ENCODE data around the gene IRAG1.
A peak's percentile ranks its signal among the peaks of the same experiment; 100 is the strongest.

The IRAG1 gene, protein sequence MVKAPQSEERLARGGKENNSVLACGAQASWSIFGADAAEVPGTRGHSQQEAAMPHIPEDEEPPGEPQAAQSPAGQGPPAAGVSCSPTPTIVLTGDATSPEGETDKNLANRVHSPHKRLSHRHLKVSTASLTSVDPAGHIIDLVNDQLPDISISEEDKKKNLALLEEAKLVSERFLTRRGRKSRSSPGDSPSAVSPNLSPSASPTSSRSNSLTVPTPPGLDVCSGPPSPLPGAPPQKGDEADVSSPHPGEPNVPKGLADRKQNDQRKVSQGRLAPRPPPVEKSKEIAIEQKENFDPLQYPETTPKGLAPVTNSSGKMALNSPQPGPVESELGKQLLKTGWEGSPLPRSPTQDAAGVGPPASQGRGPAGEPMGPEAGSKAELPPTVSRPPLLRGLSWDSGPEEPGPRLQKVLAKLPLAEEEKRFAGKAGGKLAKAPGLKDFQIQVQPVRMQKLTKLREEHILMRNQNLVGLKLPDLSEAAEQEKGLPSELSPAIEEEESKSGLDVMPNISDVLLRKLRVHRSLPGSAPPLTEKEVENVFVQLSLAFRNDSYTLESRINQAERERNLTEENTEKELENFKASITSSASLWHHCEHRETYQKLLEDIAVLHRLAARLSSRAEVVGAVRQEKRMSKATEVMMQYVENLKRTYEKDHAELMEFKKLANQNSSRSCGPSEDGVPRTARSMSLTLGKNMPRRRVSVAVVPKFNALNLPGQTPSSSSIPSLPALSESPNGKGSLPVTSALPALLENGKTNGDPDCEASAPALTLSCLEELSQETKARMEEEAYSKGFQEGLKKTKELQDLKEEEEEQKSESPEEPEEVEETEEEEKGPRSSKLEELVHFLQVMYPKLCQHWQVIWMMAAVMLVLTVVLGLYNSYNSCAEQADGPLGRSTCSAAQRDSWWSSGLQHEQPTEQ

DNA sequence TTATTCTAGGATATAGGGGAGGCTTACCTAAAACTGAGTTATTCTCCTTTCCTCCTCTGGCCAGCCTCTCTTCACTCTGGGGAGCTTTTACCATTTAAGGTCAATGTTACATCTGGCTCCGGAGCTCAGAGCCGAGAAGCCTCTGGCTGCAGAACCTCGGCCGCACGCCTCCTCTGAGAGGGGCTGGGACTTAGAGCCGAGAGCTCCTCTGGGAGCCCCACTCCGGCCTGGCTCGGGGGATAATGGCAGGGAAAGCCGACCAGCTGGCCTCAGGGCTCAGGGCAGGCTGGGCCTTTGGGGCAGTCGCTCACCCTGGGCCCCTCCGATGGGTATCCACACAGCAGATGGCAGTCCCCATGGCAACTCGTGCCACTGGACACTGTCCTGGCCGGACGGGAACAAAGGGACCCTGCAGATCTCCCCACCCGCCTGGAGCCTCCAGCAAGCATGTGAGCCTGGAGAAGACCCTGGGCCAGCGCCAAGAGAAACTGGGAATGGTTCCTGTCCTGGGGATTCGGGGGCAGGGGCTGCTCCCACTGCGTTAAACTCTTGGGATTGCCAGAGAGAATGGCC, at the start of gene IRAG1:
Gene IRAG1 (minus strand): TSS at position 247 of the 573 bp plus-strand sequence. CDS start 153 bp downstream, at position 94.
- no peak for DNase-seq

DNA sequence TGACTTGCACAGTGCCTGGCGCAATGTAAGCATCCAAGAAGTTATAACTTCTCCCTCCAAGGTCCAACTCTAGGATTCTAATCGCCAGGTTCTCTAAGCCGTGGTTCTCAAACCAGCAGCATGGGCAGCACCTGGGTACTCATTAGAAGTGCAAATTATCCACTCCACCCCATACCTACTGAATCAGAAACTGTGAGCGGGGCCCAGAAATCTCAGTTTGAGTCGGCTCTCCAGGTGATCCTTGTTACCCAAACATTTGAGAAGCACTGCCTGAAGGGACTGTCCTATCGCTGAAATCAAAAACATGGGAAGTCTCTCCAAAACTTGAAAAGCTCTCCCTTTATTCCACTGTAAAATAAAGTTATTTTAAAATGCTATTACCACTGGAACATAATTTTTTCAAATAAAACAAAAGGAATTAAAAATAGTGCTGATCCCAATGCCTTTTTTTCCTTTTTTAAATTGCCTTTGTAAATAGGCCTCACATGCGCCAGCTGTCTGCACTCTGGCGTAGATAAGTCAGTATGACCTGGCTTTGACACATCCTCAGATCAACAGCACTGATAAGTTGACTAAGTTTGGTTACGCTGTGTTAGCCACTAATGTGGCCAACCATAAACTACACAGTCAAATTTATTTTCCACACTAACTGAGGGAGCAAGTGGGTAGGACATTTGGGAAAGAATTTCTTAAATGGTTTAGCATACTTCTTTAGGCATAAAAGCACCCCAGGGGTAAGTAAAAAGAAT, 49.1 kb upstream of the IRAG1 start:
- DNase-seq = no peak

DNA sequence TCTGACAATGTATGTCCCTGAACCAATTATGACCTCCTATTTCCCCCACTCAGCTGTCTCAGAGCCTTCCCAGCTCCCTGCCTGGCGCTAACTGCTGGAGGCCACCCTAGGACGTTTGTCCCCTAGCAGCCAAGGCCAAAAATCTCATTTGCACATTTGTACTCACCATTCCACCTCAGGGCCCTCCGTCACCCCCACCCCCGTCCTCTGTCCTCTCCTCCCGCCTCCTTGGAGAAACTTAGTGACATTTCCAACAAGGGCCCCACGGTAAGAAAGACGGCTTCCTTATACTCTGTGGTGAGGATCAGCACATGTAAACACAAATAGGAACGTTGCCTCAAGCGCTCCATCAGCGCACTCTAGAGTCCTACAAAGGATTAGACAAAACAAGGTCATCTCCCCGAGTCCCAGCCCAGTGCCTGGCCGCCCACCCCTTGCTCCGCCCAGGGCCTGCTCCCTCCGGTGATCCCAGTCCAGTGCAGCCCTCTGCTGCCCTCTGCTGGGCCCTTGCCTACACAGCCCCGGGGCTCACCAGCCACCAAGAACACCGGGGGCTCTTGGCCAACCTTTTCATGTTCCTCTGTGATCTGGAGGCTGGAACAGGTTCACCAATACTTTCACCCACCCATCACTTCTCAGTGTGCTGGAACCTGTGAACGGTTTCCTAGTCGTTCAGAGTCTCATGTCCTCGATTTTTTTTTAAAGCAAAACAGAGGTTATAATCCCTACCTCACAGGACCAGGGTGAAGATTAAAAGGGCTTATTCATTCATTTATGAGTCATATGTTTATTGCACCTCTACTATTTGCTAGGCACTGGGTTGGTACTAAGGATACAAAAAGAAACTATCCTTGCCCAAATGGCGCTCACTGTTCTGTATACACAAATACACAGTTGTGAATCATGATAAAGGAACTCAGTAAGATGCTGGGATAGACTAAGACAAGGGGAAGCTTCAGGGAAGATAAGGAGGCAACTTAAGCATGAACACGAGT, 42.2 kb upstream of the IRAG1 start:
- DNase-seq = peak; percentile 91

DNA sequence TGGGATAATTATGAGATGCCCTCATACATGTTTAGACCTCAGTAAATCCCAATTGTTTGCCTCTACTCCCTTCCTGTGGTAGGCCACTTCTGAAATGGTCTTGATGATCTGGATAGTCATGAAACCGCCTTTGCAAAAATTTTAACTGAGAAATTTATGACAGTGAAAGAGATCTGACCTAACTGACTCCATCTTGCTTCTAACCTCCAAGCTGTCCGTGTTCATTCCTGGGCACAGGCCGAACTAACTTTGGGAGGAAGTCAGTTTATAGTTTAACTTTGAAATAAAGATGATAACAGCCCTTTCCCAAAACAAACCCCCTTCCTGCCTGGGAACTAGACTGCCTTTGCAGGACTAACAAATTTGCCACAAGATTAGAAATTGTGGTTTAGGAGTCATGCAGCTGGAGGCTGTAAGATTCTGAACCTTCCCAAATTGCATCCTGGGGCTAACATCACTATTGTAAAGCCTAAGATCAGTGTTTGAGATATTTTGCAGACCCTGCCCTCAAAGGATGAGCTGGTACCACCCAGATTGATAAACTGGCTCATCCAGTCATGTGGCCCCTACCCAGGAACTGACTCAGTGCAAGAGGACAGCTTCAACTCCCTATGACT, 37.6 kb upstream of the IRAG1 start:
- no peak for DNase-seq

DNA sequence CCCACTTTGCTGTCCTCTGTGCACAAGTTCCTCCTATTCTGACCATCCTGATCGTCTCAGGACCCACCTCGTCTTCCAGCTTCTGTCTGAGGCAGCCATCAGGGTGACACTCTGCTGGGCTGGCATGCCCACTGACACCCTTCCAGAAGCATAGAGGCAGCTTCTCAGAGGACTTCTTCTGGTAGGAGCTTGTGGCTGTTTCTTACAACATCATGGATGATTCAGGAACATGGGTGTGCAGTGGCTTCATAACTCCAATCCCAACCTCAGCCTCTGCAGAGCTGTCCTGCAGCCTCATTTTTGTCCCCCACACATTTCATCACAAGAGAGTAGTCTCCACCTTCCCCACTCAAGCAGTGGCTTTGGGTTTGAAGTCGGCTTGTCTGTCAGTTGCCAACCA, 36.6 kb upstream of the IRAG1 start:
- no peak for DNase-seq

DNA sequence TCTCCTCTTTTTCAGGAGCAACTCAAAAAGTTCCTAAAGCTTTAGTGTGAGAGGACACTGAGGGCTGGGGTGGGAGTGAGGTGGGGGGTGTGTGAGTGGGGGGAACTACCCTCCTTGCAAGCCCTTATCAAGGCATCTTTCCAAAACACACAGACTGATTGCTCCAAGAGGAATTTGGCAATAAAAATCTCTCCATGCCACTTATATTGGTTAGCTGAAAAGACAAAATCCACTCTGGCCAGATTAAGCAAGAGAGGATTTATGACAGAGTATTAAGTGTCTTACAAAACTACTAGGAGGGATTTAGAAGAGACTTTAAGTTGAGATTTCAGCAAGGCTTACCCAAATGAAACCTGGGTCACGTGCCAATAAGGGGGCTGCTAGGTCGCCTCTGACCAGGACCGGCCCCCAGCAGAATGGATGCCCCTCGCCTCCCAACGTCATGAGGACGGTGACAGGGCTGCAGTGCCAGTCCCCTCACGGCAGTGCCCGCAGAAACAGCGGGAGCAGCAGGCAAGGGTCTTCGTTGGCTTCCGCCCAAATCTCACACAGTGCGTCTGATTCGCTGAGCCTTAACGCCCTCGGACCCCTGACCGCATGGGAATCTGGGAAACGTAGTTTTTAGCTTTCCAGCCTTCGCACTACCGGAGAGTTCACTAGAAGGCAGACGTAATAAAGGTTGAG, 35.4 kb upstream of the IRAG1 start:
- no peak for DNase-seq

DNA sequence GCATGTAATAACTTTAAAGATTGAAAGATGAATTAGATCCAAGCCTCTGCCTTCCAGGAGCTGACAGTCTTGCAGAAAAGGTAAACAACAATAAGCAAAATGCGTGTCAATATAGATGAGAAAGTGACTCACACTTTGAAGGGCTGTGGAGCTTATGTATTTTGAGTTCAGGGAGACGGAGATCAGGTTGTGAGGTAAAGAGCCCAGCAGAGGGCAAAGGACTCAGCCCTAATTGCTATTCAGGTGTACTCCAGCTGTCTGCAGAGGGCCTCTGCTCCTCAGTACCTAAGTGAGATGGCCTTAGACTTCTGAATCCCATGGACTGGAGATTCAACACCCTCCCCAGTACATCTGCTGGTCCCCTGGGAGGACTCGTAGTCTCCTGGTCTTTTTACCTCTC, 34.6 kb upstream of the IRAG1 start:
- DNase-seq = no peak

DNA sequence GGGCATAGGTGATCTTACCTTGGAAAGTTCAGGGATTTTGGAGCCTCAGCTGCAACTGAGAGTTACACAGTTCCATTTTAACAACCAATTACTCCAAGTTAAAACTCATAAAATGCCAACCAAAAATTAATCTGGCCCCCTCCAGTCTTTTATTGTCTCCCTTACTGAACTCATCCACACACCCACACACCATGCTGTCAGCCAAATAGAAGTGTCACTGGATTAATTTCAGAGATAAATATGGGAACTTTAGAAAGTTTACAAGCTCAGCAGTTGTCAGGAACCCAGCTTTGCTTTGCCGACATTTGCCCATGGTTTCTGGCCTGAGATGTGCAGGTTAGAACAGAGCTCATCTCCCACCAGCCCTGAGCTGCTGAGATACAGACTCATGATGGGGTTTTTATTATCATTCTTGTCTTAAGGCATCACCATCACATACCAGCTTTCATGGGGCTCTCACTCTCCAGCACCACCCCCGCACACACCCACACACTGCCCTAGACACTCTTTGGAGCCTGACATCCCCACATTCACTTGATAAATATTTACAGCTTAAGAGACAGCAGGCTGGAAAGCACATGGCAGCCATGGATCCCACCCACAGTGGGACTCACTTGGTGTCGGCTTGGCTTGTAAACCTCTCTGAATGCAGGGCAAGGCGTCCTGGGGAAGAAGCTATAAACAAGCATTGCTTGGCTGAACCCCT, 33.7 kb upstream of the IRAG1 start:
- no peak for DNase-seq

DNA sequence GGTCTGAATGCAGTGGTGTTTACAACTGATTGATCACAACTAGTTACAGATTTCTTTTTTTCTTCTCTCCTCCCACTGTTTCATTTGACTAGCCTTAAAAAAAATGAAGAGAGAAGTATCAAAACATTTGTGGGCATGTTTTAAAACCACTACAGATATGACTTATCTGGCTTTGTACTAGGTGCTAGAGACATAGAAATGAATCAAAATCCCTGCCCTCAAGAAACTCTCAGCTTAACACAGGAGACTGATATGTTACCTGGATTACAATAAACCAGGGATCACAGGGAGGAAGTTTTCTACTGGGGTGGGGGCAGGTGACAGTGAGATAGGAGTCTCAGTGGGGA, 32.3 kb upstream of the IRAG1 start:
- no peak for DNase-seq

DNA sequence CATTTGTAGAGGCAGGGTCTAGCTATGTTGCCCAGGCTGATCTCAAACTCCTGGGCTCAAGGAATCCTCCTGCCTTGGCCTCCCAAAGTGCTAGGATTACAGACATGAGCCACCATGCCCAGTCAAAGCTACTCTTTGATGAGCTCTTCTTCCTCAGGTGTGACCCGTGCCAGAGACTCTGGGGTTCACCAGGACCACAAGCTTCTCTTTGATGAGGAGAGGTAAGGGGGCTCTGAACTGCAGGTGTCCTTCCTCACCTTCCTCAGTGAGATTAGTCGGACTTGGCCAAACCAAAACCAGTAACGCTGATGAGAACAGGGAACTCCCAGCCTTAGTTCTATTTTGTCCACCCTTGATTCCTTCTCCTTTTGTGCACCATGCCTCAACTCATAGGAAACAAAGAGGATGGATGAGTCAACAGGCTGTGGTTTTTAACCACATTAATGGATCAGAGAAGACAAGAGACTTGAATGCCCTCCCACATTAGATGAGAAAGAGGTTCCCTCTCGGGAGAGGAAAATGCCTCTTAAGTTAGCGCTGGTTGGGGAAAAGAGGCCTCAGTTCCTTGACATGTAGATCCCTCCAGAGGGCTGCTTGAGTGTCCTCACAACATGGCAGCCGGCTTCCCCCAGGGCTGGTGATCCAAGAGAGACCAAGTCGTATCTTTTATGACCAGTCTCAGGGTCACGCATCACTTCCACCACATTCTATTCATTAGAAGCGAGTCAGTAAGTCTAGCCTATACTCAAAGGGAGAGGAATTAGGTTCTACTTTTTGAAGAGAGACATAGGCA, 31.8 kb upstream of the IRAG1 start:
- DNase-seq = no peak

DNA sequence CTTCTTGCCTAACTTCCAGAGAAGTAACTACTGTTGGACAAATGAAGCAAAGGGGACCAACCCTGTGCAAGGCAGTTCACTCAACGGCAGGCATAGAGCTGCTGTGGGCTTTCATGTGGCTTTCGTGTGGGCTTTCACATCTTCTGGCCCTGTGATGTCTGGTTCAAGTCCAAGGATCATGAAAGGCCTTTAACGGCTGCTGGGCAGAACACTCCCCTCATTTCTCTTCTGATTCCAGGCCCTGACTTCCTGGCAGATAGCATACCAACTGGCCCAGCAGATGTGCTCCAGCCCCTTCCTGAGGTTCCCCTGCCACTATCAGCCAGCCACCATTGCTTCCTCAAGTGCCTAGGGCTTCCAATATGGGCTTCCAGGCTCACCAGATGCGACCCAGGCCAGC, 28.8 kb upstream of the IRAG1 start:
- DNase-seq = no peak

DNA sequence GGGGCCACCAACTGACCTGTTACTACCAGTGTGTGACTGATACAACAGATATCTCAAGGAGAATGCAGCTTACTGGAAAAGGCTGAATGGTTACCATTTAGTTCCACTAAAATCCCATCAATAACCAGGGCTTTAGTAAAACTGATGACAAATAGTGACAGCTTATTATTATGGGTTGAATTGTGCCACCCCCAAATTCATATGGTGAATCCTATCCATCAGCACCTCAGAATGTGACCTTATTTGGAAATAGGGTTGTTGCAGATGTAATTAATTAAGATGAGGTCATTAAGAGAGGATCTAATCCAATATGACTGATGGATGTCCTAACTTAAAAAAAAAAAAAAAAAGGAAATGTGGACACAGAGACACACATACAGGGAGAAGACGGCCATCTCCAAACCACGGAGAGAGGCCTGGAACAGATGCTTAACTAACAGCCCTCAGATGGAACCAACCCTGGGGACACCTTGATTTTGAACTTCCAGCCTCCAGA, 27.4 kb upstream of the IRAG1 start:
- no peak for DNase-seq

DNA sequence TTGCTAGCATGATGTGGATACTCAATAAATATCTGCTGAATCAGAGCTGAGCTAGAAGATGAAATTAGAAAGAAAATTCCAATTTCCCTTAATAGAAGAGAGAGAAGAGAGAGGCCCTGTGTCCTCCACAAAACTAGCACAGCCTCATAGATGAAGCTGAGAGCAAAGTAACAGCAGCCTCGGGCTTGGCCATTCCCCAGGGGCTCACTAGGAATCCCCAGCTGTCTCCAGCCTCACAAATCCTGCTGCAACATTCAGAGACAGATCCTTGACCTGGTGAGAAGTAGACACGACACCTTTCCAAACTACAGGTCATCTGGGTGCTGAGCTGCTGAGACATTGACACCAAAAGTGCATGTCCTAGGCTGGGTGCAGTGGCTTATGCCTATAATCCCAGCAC, 26.1 kb upstream of the IRAG1 start:
- DNase-seq = no peak

DNA sequence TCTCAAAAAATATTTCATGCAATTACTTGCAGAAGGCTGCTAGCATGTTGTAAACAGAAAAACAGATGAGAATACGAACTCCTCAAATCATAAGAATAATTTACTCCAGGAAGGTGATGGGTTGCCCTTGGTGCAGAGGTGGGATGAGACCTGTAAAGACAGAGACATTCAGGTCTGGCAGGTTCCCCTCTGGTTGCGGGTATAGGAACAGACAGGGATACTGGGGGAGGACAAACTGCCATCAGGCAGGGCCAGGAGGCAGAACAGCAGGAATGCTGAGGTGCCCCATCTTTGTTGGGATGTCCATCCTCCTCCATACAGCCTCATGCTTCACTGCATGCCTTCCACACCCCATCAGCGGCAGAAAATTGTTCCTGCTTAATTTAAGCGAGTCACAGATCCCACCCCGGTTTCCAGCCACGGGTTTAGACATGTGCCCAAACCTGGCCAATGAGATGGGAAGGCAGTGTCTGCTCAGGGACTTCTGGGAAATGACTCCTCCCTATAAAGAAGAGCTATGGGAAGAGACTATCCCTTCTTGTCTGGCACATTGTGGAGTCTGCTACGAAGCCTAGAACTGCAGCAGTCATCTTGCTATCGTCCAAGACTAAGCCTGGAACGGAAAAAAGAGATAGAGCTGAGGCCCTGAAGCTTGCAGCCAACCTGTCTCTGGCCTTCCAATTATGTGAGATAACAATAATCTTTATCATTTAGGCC, 23.1 kb upstream of the IRAG1 start:
- no peak for DNase-seq

DNA sequence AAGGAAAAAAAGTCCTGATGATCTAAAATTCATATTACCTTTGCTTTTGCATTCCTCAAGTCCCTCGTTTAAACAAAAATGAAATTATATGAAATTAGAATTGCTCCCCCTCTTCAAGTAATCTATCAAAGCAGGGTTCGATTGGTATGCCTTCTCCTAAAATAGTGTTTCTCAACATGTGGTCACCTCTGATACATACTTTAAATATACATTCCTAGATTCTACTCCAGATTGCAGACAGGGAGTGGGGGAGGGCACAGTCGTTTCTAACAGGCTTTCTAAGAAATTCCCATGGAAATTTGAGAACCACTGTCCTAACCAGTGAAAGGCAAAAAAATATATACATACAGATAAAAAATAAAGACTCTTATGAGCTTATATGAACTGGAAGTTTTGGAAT, 22.6 kb upstream of the IRAG1 start:
- no peak for DNase-seq

DNA sequence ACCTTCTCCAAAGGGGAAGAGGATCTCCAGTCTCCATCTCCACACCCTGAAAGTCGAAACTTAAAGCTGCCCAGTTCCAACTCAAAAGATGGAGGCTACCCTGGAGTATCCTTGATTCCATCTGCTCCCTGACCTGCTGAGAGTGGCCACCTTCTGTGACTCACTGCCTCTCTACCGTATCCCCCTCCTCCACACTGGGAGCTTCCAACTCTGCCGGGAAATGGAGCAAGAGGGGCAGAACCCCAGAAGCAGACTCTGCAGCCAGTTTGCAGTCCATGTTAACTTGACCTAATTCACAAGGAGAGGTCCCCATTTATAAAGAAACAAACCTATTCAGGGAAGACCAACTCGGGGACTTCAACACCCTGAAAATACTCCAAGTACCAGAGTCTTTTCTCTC, 22.0 kb upstream of the IRAG1 start:
- no peak for DNase-seq

DNA sequence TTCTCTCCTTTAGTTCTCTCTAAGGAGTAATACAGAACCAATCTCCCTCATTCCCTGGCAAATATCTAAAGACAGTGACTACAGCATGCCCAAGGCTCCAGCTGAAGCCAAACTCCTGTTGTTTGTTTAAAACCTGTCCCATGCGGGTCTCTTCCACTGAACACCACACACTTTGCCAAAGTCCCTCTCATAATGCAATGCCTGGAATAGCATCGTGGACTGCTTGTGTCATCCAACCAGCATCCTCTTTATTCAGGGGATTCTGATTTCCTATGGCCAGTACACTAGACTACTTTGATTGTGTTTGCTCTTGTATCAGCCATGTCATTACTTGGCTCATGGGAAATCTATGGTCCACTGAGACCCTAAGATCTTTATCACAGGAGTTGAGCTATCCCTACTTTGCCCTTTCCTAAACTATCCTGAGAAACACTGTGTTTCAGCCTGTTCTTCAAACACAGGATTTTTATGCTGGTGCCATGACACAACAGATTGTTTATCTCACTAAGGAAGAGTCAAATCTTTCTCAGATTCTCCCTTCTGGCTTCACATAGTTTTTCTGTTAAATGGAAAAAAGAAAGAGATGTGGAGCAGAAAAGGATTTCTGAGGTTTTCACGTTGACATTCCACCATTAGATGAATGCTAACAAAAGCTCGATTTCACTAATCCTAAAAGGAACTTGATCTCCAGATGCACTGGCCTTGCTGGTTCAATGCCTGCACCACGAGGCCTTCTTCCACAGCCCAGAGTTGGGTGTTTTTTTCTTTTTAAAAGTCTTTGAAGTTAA, 15.9 kb upstream of the IRAG1 start:
- DNase-seq = no peak
